ENCODE results near the gene UVSSA.
"Not testable (repeated sequence)": the region's sequence is repeated elsewhere in the genome, so short reads cannot be mapped to it uniquely, and the experiment has no call there.

UVSSA gene

GRCh38 chr4:1363513-1363912, 16.5 kb downstream of the UVSSA start:
- DNase-seq (ENCODE audit: low read depth in 2 of 2): no peak

DNA sequence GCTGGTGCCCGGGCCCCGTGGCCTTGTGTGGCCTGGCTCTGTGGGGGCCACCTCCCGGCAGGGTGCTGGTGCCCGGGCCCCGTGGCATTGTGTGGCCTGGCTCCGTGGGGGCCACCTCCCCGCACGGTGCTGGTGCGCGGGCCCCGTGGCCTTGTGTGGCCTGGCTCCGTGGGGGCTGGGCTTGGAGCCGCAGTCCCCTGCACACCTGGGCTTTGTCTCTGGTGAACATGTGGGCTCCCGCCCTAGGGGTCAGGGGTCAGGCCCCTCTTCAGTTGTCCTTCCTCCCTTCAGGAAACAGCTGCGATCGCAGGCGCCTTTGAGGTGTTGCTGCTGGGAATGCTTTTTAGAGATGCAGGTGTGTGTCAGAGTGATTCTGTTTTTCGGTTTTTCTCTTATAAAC, 17.2 kb downstream of the UVSSA start:
- no peak for DNase-seq (ENCODE audit: low read depth in 2 of 2)

DNA sequence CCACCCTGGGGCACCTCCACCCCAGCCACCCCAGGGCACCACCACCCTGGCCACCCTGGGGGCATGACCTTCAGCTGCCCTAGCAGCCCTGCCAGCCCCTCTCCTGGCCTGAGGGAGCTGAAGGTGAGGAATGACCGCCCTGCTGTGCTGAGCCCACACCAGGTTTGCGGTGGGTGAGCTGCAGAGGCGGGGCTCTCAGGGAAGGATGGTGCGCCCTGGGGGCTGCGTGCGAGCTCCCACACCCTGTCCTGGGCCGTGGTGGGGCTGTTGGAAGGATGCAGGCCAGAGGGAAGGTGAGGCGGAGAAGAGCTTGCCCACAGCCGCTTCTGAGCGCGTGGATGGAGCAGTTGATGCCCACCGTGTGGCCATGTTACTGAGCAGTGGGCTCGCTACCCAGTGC, 17.7 kb downstream of the UVSSA start:
- no peak for DNase-seq (ENCODE audit: low read depth in 2 of 2)

- no peak for DNase-seq (ENCODE audit: low read depth in 2 of 2)
These were observed 18.5 kb downstream of the UVSSA start for GRCh38 chr4:1365271-1366178.

DNA sequence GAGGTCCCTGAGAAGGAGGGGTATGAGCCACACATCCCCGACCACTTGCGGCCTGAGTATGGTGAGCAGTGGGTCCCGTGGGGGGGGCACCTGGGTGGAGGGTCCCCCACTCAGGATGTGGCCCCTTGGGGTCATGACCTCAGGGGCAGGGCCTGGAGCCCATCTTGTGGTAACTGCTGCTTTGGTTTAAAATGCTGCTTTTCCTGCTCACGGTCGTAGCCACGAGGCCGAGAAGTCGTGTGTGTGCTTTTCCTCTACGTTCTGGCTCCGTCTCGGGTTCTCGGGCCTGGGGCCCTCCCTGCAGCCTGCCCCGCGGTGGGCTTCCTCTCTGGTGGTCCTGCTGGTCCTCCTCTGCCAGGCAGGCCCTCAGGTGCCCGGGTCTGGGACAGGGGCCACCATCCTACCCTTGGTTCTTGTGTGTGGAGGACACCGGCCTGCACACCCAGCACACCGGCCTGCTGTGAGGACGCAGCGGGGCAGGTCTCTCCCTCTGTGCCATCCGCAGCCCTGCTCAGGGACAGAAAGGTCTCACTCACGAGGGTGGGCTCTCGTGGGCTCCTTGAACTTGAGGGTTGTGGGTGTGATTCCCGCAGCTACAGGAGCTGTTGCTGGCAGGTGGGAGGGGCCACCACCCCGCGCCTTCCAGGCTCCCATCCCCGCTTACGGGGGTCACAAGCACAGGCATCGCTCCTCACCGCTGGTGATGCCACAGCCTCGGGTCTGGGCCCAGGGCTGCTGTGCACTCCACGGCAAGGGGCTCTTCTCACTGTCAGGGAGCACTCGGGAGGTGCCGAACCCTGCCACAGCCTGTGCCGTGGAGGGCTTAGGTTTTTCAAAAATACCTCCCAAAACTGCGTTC, 19.6 kb downstream of the UVSSA start:
- no peak for DNase-seq (ENCODE audit: low read depth in 2 of 2)

DNA sequence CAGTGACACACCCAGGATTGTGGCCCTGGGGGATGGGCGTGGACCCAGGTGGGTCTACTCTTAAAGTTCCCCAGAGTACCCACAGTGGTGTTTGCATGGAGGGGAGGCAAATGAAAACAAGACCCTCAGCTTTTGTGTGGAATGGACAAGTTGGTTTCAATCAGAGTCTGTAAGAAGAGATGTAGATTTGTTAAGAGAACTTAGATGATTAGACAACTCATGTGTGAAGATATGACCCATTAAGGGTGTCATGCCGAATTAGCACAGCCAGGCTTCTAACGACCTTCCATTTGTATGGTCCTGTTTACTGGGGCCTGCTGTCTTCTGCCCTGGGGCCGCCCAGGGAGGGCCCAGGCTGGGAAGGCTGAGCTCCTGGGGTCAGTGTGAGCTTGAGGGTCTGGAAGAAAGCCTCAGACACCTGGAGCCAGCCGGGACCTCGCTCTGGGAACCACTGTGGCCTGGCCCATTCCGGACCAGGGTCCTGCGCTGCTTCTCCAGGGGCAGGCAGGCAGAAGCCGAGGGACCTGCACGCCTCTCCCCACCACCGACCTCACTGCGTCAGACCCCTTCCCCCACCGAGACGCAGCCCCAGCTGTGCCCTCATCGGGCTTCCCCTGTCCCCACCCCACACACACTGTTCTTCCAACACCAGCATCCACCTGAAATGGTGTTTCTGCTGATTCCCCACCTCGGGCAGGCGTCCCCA, 20.4 kb downstream of the UVSSA start:
- DNase-seq (ENCODE audit: low read depth in 2 of 2): no peak

DNA sequence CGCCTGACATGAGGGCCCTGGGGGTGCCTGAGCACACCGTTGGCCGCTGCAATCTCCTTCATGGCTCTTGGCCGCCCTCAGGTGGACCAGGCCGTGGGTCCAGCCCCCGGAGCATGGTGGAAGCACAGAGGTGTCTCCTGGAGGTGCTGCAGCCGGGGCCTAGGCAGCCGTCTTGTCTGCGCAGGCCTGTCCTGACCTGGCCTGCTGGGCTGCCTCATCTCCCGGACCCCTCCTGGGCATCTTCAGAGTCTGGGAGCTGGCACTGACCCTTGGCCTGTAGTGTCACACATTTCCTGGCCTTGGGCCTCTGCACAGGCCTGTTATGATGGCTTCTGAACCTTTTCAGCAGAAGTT, 20.9 kb downstream of the UVSSA start:
- DNase-seq (ENCODE audit: low read depth in 2 of 2): no peak

- no peak for DNase-seq (ENCODE audit: low read depth in 2 of 2)
These were observed 21.5 kb downstream of the UVSSA start for GRCh38 chr4:1368421-1369090.

DNA sequence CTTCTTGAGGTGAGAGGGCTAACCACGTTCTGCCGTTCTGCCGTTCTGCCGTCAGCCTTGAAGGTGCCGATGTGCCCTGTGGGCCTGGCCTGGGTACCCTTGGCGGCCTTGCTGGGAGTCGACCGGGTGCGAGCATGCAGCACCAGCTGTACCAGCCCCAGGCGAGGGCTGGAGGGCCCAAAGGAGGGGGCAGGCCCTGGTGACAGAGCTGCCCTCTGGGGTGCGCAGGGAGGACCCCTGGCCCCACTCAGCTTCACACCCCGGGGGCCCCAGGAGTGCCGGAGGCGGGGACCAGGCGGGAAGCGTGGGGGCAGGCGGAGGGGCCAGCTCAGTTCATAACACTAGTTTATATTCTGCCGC, 22.1 kb downstream of the UVSSA start:
- no peak for DNase-seq (ENCODE audit: low read depth in 2 of 2)

DNA sequence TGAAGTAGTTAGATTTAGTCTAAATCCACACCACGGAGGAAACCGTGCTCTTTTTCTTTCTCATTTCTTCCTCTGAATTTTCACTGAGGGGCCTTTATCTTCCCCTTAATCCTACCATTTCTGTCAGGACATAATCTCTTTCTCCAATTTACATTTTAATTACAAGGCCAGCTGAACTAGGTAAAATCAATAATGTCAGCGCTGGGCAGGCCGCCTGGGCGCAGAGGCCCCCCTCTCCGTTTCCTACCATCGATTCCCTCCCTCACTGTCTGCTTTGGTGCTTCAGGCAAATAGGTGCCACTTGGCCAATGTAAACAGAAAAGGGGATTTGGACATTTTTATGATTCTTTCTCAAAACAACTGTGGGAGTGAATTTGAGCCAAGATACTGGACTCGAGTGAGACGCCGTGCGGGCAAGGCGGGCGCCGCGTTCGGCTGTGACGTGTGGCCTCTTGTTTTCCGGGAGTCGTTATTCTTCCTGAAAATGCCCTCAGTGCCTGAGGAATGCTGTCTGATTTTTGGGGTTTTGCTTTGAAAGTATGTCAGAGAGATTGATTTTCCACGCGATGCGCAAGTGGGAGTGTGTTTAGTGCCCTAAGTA, 22.6 kb downstream of the UVSSA start:
- no peak for DNase-seq (ENCODE audit: low read depth in 2 of 2)

DNA sequence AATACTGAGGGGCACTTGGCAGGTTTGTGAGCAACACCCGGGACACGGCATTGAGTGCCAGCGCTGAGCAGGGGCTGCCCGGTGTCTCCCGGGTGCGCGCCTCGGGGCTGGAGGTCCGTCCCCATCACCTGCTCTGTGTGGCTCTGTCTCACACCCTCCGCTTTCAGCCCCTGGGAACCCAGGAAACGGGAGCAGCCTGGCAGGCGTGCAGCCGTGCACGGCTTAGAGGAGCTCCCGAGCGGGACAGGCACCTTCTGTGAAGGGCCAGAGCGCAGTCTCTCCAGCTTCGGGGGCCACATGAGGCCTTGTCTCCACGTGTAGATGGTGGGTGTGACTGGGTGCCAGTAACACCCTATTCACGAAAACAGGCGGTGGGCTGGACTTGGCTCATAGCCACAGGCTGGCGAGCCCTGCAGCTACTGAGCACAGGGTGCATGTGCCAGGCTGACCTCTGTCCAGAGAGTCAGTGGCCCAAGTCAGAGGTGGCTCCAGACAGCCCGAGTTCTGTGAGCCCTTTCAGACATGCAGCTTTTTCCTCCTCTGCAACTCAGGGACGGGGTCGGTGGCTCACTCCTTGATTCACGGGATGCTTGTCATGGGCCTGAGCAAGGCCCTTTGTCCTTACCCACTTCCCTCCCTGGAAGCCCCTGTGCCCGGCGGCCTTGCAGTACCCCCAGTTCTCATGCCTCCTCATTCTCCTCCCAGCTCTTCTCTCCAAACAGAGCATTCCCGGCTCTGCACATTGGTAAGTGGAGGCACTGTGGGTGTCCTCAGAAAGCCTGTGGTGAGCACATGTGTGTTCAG, 23.5 kb downstream of the UVSSA start:
- no peak for DNase-seq (ENCODE audit: low read depth in 2 of 2)

- no peak for DNase-seq (ENCODE audit: low read depth in 2 of 2)
These were observed 24.5 kb downstream of the UVSSA start for GRCh38 chr4:1371176-1372165.

- not testable (repeated sequence) for DNase-seq (ENCODE audit: low read depth in 2 of 2)
These were observed 25.6 kb downstream of the UVSSA start for GRCh38 chr4:1372576-1372975.

GRCh38 chr4:1373892-1374705, 27.1 kb downstream of the UVSSA start:
- DNase-seq (ENCODE audit: low read depth in 2 of 2): no peak

- DNase-seq (ENCODE audit: low read depth in 2 of 2): no peak
These were observed 27.7 kb downstream of the UVSSA start for GRCh38 chr4:1374706-1375045.

GRCh38 chr4:1375051-1375721, 28.2 kb downstream of the UVSSA start:
- DNase-seq (ENCODE audit: low read depth in 2 of 2): no peak

GRCh38 chr4:1375761-1376322, 28.8 kb downstream of the UVSSA start:
- DNase-seq (ENCODE audit: low read depth in 2 of 2): no peak

- no peak for DNase-seq (ENCODE audit: low read depth in 2 of 2)
These were observed 29.4 kb downstream of the UVSSA start for GRCh38 chr4:1376391-1376840.

Data from fibroblast of skin of left quadriceps (primary cell).